Choroid plexus epithelial cell (primary cell): ENCODE results near the gene EML2.
A peak's percentile ranks its signal among the peaks of the same experiment; 100 is the strongest.

Experiments used
- DNase-seq: peaks from one replicate; pipeline ENCODE4 v3.0.0-alpha.2; 2010; ENCODE audit warnings: low read depth
- H3K4me3 ChIP-seq: 2 replicates; pipeline ENCODE4 v1.5.1; 2011; ENCODE audit warnings: low read depth, mild to moderate bottlenecking, control low read depth, low read length, moderate library complexity
- TF ChIP-seq, protein P1 (sequence below): conservative IDR thresholded peaks from 2 replicates; pipeline ENCODE4 v1.5.1; 2011; ENCODE audit warnings: low read depth, mild to moderate bottlenecking, control low read depth, inconsistent platforms, low read length, moderate library complexity

The EML2 gene

DNA sequence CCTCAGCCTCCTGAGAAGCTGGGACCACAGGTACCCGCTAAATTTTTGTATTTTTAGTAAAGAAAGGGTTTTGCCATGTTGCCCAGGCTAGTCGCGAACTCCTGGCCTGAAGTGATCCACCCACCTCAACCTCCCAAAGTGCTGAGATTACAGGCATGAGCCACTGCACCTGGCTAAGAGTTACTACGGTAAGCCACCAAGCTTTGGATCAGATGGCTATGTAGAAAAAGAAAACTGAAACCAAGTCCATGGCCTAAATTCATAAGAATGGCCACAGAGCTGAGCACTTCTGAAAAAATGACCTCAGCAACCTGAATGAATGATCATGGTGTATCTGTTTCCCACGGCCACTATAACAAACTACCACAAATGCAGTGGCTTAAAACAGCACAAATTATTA is 64.0 kb downstream of the EML2 start:
- H3K4me3 ChIP-seq = no peak overlapping the region
- DNase-seq = peak; percentile 33
- TF ChIP-seq, protein P1, sequence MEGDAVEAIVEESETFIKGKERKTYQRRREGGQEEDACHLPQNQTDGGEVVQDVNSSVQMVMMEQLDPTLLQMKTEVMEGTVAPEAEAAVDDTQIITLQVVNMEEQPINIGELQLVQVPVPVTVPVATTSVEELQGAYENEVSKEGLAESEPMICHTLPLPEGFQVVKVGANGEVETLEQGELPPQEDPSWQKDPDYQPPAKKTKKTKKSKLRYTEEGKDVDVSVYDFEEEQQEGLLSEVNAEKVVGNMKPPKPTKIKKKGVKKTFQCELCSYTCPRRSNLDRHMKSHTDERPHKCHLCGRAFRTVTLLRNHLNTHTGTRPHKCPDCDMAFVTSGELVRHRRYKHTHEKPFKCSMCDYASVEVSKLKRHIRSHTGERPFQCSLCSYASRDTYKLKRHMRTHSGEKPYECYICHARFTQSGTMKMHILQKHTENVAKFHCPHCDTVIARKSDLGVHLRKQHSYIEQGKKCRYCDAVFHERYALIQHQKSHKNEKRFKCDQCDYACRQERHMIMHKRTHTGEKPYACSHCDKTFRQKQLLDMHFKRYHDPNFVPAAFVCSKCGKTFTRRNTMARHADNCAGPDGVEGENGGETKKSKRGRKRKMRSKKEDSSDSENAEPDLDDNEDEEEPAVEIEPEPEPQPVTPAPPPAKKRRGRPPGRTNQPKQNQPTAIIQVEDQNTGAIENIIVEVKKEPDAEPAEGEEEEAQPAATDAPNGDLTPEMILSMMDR = no peak

DNA sequence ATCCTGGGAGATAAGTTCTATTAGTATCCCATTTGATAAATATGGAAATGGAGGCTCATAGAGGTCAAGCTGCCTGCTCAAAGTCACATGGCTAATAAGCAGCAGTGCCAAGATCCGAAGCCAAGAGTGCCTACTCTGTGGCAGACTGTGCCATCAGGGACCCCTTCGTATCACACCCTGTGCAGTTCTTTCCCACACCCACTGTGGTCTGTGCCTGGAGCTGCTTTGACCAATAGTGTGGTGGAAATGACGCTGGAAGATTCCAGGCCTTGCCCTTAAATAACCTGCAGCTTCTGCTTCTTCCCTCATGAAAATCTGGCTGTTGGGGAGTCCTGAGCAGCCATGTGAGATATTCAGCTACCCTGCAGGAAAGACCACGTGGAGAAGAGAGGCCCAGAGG is 64.7 kb downstream of the EML2 start:
- DNase-seq = peak; percentile 53
- TF ChIP-seq, protein P1 = no peak
- H3K4me3 ChIP-seq = no peak overlapping the region

DNA sequence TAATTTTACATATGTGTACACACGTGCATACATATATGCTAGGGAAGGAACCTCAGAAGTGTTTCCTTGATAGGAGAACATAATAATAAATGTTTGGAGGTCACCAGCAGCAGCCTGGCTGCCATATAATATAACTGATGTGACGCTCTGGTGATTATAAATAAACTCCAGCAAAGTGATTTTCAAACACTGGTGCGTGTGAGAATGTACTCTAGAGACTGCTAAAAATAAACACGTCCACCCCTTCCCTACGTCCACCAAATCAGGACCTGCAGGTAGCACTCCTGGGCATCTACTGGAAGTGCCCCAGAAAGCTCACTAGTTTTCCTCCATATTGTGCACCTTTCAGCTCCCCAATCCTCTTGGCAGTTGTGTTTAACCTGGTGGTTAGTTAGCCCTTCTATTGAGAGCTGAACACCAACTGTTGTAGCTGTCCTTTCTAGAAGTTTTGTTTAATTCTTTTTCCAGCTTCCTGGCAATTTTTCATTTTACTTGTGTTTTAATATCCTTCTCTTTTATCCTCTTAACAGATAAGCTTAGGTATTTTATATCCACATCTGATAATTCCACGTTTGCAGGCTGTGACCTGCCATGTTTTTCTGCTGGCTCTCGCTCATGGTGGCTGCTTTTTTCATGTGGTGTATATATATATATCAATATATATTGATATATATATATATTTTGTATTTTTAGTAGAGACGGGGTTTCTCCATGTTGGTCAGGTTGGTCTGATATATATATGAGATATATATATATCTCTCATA is 67.6 kb downstream of the EML2 start:
- DNase-seq = no peak
- TF ChIP-seq, protein P1 = no peak

DNA sequence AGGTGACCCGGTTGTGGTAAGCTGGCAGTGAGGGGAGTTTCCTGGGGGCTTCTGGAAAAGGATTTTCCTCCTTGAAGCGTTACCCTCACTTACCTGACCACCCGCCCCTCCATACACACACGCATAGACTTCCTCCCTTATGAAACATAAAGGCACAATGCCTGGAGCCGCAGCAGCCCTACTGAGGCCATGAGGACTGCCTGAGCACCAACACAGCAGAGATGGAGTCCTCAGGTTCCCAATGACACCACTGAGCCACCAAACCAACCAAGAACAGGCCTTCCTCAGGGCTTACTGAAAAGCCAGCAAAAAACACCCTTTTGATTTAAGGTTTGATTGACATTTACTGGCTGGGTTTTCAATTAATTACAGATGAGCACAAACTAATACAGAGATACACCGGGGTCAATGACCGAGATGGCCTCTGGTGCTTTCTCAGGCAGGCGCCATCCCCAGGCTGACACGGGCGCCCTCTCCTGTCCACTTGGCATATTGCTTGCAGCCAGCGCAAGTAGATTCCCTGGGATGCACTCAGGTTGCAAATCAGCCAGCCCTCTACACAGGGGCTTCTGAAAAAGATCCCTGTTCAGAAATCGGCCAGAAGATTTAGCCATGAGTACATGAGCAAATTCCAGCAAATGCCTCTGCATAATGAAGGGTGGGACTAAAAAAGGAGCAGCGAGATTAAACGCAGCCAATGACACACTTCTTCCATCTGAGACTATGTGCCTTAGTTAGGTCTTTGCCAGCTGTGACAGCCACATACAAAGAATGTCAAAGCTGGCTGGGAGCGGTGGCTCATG is 69.4 kb downstream of the EML2 start:
- peak; percentile 57 for DNase-seq
- TF ChIP-seq, protein P1 = peak; percentile 94
- H3K4me3 ChIP-seq = no peak overlapping the region

More for the DNA sequence above, 67.6 kb downstream of the EML2 start:
- no peak overlapping the region for H3K4me3 ChIP-seq

DNA sequence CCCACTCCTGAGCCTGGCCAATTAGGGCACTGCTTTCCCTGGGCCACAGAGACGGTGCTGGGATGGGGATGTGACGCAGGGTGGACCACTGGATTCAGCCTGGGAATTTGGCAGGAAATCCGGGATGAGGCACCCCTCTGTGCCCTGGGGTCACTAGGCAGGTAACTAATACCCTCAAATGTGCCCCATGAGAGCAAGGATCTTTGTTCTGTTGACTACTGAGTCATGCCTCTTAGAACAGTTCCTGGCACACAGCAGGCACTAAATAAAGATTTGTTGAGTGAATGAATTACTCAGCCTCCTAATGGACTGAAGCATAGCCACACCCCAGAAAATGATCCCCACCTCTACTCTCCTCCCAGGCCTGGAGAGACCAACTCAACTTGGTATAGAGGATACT is 70.5 kb downstream of the EML2 start:
- peak; percentile 73 for DNase-seq
- TF ChIP-seq, protein P1 = no peak
- H3K4me3 ChIP-seq = no peak overlapping the region

DNA sequence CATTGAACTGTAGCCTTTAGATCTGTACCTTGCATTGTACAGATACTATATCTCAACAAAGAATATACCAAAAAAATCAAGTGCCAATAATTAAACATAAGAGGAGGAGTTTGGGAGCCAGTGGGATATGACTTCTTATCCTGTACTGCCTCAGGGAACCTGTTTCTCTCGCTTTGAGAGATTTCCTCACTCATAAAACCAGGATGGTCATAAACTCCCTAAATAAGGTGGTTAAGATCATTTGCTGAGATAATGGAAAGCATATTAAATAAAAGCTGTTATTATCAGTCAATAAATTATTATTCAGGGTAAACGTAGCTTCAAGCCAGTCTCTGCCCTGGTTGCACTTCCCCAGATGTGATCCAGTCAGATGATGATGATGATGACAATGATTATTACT is 71.6 kb downstream of the EML2 start:
- TF ChIP-seq, protein P1 = no peak
- no peak overlapping the region for H3K4me3 ChIP-seq
- no peak for DNase-seq
